PFSK-1 (cell line): Measurements from ENCODE around the gene ERVK3-1.

Experiments
- FOXP2 ChIP-seq: optimal IDR thresholded peaks from 2 replicates; pipeline ENCODE3; 2011; ENCODE audit warnings: borderline replicate concordance, control low read depth, inconsistent platforms; ENCODE audit not compliant: insufficient read depth; ENCODE audit errors: extremely low read length, extremely low read depth
- POLR2AphosphoS5 ChIP-seq: IDR thresholded peaks from 2 replicates; pipeline ENCODE4 v1.6.1; 2012; ENCODE audit warnings: low read depth, mild to moderate bottlenecking, control low read depth, low read length, moderate library complexity
- SIN3A ChIP-seq: IDR thresholded peaks from 2 replicates; pipeline ENCODE4 v1.6.1; 2012; ENCODE audit warnings: mild to moderate bottlenecking, low read length, moderate library complexity, borderline replicate concordance; ENCODE audit not compliant: insufficient read depth
- TAF1 ChIP-seq: IDR thresholded peaks from 2 replicates; pipeline ENCODE4 v1.6.1; 2012; ENCODE audit warnings: low read length, control low read depth, borderline replicate concordance; ENCODE audit not compliant: insufficient read depth
- TF ChIP-seq, protein P1 (sequence below), 2 experiments: IDR thresholded peaks; 2 replicates each; pipeline versions ENCODE4 v1.6.1 to v1.8.0; 2011 to 2012; ENCODE audit warnings: low read depth in 2 of 2, low read length in 2 of 2, control low read depth in 1 of 2, inconsistent platforms in 1 of 2, mild to moderate bottlenecking in 1 of 2, moderate library complexity in 1 of 2; ENCODE audit not compliant: insufficient read depth in 1 of 2

ERVK3-1 gene

DNA sequence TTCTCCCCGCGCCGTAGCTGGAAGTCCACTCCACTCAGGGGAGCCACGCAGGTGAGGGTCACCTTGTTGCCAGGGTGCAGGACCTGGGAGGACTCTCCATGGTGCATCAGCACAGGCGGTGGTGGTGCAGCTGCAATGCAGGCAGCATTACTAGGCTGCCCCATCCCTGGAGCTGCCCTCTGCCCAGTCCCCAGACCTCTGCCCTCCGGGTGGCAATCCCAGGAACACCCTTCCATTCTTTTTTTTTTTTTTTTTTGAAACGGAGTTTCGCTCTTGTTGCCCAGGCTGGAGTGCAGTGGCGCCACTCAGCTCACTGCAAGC, 46.3 kb downstream of the ERVK3-1 start:
- TF ChIP-seq SIN3A: no peak
- no peak for TF ChIP-seq POLR2AphosphoS5
- TF ChIP-seq, protein P1, sequence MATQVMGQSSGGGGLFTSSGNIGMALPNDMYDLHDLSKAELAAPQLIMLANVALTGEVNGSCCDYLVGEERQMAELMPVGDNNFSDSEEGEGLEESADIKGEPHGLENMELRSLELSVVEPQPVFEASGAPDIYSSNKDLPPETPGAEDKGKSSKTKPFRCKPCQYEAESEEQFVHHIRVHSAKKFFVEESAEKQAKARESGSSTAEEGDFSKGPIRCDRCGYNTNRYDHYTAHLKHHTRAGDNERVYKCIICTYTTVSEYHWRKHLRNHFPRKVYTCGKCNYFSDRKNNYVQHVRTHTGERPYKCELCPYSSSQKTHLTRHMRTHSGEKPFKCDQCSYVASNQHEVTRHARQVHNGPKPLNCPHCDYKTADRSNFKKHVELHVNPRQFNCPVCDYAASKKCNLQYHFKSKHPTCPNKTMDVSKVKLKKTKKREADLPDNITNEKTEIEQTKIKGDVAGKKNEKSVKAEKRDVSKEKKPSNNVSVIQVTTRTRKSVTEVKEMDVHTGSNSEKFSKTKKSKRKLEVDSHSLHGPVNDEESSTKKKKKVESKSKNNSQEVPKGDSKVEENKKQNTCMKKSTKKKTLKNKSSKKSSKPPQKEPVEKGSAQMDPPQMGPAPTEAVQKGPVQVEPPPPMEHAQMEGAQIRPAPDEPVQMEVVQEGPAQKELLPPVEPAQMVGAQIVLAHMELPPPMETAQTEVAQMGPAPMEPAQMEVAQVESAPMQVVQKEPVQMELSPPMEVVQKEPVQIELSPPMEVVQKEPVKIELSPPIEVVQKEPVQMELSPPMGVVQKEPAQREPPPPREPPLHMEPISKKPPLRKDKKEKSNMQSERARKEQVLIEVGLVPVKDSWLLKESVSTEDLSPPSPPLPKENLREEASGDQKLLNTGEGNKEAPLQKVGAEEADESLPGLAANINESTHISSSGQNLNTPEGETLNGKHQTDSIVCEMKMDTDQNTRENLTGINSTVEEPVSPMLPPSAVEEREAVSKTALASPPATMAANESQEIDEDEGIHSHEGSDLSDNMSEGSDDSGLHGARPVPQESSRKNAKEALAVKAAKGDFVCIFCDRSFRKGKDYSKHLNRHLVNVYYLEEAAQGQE (IDR thresholded peaks at IDR 0.05; ENCODE audit: insufficient read depth in 1 of 2, low read depth in 2 of 2, low read length in 2 of 2): no peak
- no peak for TF ChIP-seq TAF1
- no peak for TF ChIP-seq FOXP2

DNA sequence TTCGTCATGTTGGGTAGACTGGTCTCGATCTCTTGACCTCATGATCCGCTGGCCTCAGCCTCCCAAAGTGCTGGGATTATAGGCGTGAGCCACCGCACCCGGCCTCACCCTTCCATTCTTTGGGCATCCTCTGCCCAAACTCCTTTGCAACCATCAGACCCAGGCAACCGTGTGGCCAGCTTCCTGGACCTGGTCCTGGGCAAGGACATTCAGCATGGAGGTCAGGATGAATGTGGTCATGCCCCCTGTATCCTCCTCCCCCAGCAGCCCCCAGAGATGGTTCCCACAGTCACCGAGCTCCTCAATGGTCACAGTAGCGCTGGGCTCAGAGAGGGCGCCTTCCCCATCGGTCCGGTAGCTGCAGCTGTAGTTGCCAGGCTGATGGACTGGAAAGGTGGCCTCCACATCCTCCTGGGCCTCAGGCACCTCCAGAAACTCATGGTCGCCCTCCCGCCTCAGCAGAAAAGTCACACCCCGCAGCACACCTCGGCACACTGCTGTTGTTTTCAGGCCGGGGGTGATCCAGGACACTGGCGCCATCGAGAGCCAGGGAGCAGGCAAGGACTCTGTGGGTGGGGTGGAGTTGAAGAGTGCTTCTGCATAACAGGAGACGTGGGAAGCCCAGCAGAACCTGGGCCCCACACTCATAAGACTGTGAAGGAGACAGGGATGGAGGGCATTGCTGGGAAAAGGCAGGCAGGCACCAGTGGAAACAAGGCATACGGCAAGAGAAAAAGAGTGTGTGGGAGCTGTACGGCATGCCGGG, 47.0 kb downstream of the ERVK3-1 start:
- TF ChIP-seq FOXP2: no peak
- no peak for TF ChIP-seq POLR2AphosphoS5
- TF ChIP-seq TAF1: no peak
- TF ChIP-seq, protein P1 (IDR thresholded peaks at IDR 0.05; ENCODE audit: insufficient read depth in 1 of 2, low read depth in 2 of 2, low read length in 2 of 2): no peak
- no peak for TF ChIP-seq SIN3A

DNA sequence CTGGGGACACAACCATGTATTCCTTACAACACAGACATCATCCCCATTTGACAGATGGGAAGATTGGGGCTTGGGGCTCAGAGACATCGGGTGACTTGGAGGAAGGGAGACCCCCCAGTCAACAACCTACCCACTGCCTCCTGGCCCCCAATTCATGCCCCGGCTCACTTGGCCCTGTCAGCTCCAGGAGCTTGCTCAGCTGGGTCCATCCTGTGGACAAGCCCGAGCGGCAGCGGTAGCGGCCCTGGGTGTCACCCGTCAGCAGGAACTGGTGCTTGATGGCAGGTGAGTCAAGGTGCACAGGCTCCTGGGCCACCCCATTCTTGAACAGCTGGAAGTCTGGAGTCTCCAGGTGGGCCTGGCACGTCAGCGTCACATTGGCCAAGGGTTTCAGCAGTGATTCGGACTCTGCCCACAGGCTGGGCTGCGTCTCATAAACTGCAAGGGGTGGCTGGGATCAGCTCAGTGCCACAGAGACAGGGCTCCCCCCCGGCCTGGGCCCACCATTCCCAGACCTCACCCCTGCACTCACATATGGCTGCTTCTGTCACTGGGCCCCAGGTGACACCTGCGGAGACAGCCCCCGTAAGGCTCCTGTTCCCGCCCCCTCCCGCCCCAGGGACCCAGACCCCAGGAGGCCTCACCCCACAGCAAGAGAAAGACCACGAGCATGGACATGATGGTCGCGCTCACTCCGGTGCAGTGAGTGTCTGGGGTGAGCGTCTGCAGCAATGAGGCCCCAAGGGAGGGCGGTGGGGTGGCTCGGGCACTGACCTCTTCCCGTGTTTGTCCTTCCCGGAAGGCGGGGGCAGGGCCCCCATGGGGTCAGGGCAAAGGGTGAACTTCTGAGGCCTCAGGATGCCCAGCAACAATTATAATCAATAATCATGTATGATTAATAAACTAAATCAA, 47.8 kb downstream of the ERVK3-1 start, which contains the start of gene A1BG:
Gene A1BG (minus strand): TSS at position 733 of the 912 bp plus-strand sequence. CDS start 55 bp downstream, at position 678.
- TF ChIP-seq, protein P1 (IDR thresholded peaks at IDR 0.05; ENCODE audit: insufficient read depth in 1 of 2, low read depth in 2 of 2, low read length in 2 of 2): no peak
- TF ChIP-seq POLR2AphosphoS5 (no peak), SIN3A (no peak), TAF1 (no peak), FOXP2 (no peak)

DNA sequence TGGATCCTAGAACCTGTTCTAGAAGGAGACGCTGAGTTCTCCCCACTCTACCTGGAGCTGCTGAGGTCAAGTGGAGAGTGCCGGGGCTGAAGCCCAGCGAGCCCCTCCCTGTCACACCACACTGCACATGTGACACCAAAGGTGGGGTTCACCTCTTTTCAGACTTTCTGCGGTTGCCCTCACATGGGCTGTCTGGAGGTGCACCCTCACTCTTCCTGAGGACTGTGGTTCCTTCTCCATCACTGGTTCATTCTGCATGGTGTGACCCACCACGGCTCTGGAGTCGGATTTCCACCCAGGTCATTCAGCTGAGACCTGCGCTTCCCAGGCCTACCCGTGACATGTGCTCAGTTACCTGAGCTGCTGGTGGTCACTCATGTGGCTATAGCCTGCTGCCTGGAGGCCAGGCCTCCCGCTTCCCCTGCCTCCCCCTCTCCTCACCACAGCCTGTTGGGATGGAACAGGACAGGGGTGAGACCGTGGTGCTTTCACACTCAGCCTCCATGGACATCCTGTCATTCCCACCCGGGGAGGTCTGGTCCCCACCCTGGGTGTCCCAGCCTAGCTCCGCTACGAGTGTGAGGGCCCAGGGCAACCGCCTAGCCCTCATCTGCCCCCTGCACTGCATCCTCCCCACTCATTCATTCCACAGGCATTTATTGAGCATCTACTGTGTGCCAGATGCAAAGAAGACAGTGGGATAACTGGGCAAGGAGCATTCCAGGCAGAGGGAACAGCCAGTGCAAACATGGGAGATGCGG, 48.7 kb downstream of the ERVK3-1 start:
- TF ChIP-seq, protein P1 (IDR thresholded peaks at IDR 0.05; ENCODE audit: insufficient read depth in 1 of 2, low read depth in 2 of 2, low read length in 2 of 2): no peak
- no peak for TF ChIP-seq POLR2AphosphoS5
- no peak for TF ChIP-seq TAF1
- TF ChIP-seq SIN3A: no peak
- TF ChIP-seq FOXP2: no peak
